NCI-H2171 (cell line): ENCODE measurements around the gene SLC43A2.
"Not testable (repeated sequence)": the region's sequence is repeated elsewhere in the genome, so short reads cannot be mapped to it uniquely, and the experiment has no call there.

Source experiments
- DNase-seq: peaks from one replicate; lab custom pipeline; 2025; lab: John Stamatoyannopoulos, UW

The SLC43A2 gene

GRCh38 chr17:1535737-1536136, 92.9 kb downstream of the SLC43A2 start:
- DNase-seq: no peak

- DNase-seq: no peak
Observed at GRCh38 chr17:1533661-1534325, 94.8 kb downstream of the SLC43A2 start.

DNA sequence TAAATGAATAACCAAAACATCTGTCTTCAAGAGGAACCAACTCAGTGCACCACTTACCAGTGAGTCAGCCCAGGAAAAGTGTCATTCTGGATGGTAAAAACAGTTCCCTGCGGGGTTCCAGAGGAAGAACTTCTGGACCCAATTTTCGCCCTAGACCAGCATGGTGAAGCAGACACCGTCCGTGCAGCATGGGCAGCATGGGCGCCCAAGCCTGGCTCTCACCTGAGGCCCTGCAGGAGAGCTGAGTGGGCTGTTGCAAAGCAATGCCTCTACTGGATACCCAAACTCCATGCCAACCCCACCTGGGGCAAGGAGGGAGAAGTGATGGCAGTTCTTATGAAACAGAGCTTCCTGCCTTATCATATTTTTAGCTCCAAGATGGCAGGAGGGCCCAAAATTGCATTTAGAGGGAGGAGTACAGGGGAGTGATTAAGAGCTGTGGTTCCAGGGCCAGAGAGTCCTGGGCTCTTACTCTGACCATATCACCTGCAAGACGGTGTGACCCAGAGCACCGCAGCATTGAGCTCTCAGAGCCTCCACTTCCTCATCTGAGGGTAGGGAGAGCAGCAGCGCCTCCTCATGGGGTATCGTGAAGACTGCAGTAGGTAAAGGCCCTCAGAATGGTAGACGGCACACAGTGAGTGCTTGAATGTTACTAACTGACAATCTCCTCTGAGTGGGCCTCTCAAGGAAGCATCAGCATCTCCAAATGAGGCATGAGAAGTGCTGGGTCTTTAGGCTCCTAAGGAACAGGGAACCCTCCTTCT, 95.6 kb downstream of the SLC43A2 start:
- DNase-seq: no peak

- DNase-seq: no peak
Observed at GRCh38 chr17:1529863-1530262, 98.8 kb downstream of the SLC43A2 start.

GRCh38 chr17:1526876-1527275, 101.8 kb downstream of the SLC43A2 start:
- not testable (repeated sequence) for DNase-seq

DNA sequence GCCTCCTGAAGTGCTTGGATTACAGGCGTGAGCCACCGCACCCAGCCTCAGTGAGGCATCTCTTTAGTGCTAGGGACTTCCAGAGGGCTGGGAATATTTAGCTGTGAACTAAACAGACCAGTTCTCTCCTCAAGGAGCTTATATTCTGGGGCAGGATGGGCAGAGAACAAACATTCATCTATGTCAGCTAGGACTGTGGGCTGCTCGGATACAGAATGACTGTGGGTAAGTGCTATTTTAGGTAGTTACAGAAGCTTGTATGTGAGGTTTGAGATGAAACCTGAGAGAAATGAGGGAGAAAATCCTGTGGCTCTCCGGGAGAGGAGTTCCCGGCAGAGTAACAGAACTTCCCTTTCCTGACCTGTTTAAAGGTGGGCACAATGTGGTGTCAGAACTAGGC, 106.0 kb downstream of the SLC43A2 start:
- no peak for DNase-seq

- no peak for DNase-seq
Observed at GRCh38 chr17:1521086-1521640, 107.5 kb downstream of the SLC43A2 start.

DNA sequence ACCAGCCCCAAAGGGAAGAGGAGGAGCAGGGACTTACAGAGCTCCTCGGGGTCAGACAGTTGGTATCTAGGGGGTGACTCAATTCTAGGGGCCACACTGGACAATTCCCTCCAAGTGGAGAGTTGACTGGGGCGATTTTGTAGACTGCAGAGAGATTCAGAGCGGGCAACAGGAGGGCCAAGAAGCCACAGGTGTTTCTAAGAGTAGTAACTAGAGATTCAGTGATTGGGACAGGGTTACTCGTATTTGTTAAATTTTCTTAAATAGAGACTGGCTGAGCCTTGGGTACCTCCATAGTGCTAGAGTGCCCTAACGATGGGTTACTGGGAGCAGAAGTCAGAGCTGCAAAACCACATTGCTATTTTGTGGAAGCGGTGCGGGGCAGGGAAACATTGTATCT, 109.0 kb downstream of the SLC43A2 start:
- DNase-seq: no peak
